HUES48 (cell line): ENCODE data around the gene TSPO.

Experiments
- H3K27ac ChIP-seq: one replicate; pipeline ENCODE4 v1.7.0; 2013; ENCODE audit warnings: low read depth, low read length, inconsistent platforms
- H3K27me3 ChIP-seq: 2 replicates; pipeline ENCODE4 v1.6.1; 2013; ENCODE audit warnings: mild to moderate bottlenecking, low read length; ENCODE audit not compliant: control insufficient read depth, insufficient read depth
- H3K36me3 ChIP-seq: 2 replicates; pipeline ENCODE4 v1.6.1; 2013; ENCODE audit warnings: low read length; ENCODE audit not compliant: control insufficient read depth, insufficient read depth
- H3K4me1 ChIP-seq: 2 replicates; pipeline ENCODE4 v1.6.1; 2013; ENCODE audit warnings: mild to moderate bottlenecking, low read length; ENCODE audit not compliant: control insufficient read depth, insufficient read depth
- H3K4me3 ChIP-seq: 2 replicates; pipeline ENCODE4 v1.5.1; 2013; ENCODE audit warnings: mild to moderate bottlenecking, low read depth, low read length
- H3K9ac ChIP-seq: 2 replicates; pipeline ENCODE4 v1.6.1; 2013; ENCODE audit warnings: mild to moderate bottlenecking, low read depth, low read length, moderate library complexity
- H3K9me3 ChIP-seq: 2 replicates; pipeline ENCODE4 v1.6.1; 2013; ENCODE audit warnings: low read length; ENCODE audit not compliant: control insufficient read depth, insufficient read depth

The TSPO gene

GRCh38 chr22:43205748-43206508, 54.6 kb downstream of the TSPO start:
- Histone ChIP-seq H3K9ac (no peak overlapping the region), H3K4me1 (peaks cover 5% of the 10 kb centered on the region), H3K27ac (no peak overlapping the region), H3K27me3 (no peaks in the 10 kb centered on the region), H3K9me3 (no peaks in the 10 kb centered on the region), H3K36me3 (no peaks in the 10 kb centered on the region), H3K4me3 (no peak overlapping the region)

GRCh38 chr22:43206509-43207161, 55.3 kb downstream of the TSPO start:
- Histone ChIP-seq H3K36me3 (no peaks in the 10 kb centered on the region), H3K9ac (no peak overlapping the region), H3K4me3 (no peak overlapping the region), H3K27ac (no peak overlapping the region), H3K9me3 (no peaks in the 10 kb centered on the region), H3K27me3 (no peaks in the 10 kb centered on the region), H3K4me1 (peaks cover 5% of the 10 kb centered on the region)

GRCh38 chr22:43207386-43207785, 56.0 kb downstream of the TSPO start:
- Histone ChIP-seq H3K4me1 (peaks cover 5% of the 10 kb centered on the region), H3K9me3 (no peaks in the 10 kb centered on the region), H3K9ac (no peak overlapping the region), H3K27ac (no peak overlapping the region), H3K4me3 (no peak overlapping the region), H3K36me3 (no peaks in the 10 kb centered on the region), H3K27me3 (no peaks in the 10 kb centered on the region)

GRCh38 chr22:43207849-43208702, 56.7 kb downstream of the TSPO start:
- Histone ChIP-seq H3K4me3 (no peak overlapping the region), H3K27me3 (no peaks in the 10 kb centered on the region), H3K9ac (no peak overlapping the region), H3K9me3 (no peaks in the 10 kb centered on the region), H3K4me1 (peaks cover under 1% of the 10 kb centered on the region; the same call in 1 of the 2 replicates), H3K36me3 (no peaks in the 10 kb centered on the region), H3K27ac (no peak overlapping the region)

- no peak overlapping the region for H3K9ac ChIP-seq
- peaks cover 7% of the 10 kb centered on the region; the same call in 1 of the 2 replicates for H3K4me1 ChIP-seq
- no peaks in the 10 kb centered on the region for H3K9me3 ChIP-seq
- no peaks in the 10 kb centered on the region for H3K27me3 ChIP-seq
- H3K4me3 ChIP-seq = no peak overlapping the region
- H3K27ac ChIP-seq = no peak overlapping the region
- H3K36me3 ChIP-seq = no peaks in the 10 kb centered on the region
Observed at GRCh38 chr22:43208703-43209522, 57.6 kb downstream of the TSPO start.

- H3K4me3 ChIP-seq = no peak overlapping the region
- H3K9ac ChIP-seq = no peak overlapping the region
- H3K36me3 ChIP-seq = no peaks in the 10 kb centered on the region
- H3K27me3 ChIP-seq = no peaks in the 10 kb centered on the region
- no peak overlapping the region for H3K27ac ChIP-seq
- H3K4me1 ChIP-seq = peaks cover 7% of the 10 kb centered on the region; the same call in 1 of the 2 replicates
- no peaks in the 10 kb centered on the region for H3K9me3 ChIP-seq
Observed at GRCh38 chr22:43209523-43209890, 58.1 kb downstream of the TSPO start.

GRCh38 chr22:43209971-43210370, 58.6 kb downstream of the TSPO start:
- H3K27me3 ChIP-seq = no peaks in the 10 kb centered on the region
- H3K9ac ChIP-seq = no peak overlapping the region
- H3K4me1 ChIP-seq = peaks cover 7% of the 10 kb centered on the region; the same call in 1 of the 2 replicates
- no peaks in the 10 kb centered on the region for H3K9me3 ChIP-seq
- no peaks in the 10 kb centered on the region for H3K36me3 ChIP-seq
- H3K27ac ChIP-seq = no peak overlapping the region
- H3K4me3 ChIP-seq = no peak overlapping the region

- Histone ChIP-seq H3K36me3 (no peaks in the 10 kb centered on the region), H3K4me3 (no peak overlapping the region), H3K27ac (no peak overlapping the region), H3K9me3 (no peaks in the 10 kb centered on the region), H3K27me3 (no peaks in the 10 kb centered on the region), H3K4me1 (peaks cover 7% of the 10 kb centered on the region; the same call in 1 of the 2 replicates), H3K9ac (no peak overlapping the region)
Observed at GRCh38 chr22:43210631-43211515, 59.5 kb downstream of the TSPO start.

- Histone ChIP-seq H3K4me1 (peaks cover 7% of the 10 kb centered on the region; the same call in 1 of the 2 replicates), H3K9me3 (no peaks in the 10 kb centered on the region), H3K27me3 (no peaks in the 10 kb centered on the region)
Observed at GRCh38 chr22:43211941-43212433, 60.6 kb downstream of the TSPO start.

More at GRCh38 chr22:43211941-43212433, 60.6 kb downstream of the TSPO start:
- no peak overlapping the region for H3K9ac ChIP-seq
- no peak overlapping the region for H3K27ac ChIP-seq
- no peak overlapping the region for H3K4me3 ChIP-seq
- no peaks in the 10 kb centered on the region for H3K36me3 ChIP-seq
